HG03378 (cell line): ENCODE data around the gene HSD3B7.
"Not testable (repeated sequence)": the region's sequence is repeated elsewhere in the genome, so short reads cannot be mapped to it uniquely, and the experiment has no call there.

Experiments
- ATAC-seq: cut with Tn5 transposase; IDR thresholded peaks from one replicate; pipeline ENCODE4 v1.9.1; 2021; ENCODE audit warnings: mild to moderate bottlenecking, moderate library complexity; ENCODE audit not compliant: unreplicated experiment

HSD3B7 gene

DNA sequence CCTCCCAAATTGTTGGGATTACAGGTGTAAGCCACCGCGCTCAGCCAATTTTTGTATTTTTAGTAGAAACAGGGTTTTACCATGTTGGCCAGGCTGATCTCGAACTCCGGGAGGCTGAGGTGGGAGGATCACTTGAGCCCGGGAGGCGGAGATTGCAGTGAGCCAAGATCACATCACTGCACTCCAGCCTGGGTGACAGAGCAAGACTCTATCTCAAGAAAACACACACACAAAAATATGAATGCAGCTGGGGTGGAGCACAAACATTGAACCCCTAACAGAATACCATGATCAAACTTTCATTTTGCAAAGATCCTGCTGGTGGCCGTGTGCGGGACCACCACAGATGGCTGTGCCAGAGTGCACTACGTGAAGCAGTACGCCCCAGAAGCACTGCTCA lies 32.7 kb downstream of the HSD3B7 start:
- not testable (repeated sequence) for ATAC-seq

DNA sequence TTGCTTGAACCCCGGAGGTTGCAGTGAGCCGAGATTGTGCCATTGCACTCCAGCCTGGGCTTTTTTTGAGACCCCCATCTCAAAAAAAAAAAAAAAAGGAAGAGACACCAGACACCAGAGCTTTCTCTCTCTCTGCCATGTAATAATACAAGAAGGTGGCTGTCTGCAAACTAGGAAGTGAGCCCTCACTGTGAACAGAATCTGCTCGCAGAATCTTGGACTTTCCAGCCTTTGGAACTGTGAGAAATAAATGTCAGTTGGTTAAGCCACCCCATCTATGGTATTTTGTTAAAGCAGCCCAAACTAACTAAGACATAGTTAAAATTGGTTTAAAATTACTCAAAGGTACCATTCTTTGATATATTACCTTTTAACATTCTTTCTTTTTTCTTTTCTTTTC lies 35.5 kb downstream of the HSD3B7 start:
- no peak for ATAC-seq

DNA sequence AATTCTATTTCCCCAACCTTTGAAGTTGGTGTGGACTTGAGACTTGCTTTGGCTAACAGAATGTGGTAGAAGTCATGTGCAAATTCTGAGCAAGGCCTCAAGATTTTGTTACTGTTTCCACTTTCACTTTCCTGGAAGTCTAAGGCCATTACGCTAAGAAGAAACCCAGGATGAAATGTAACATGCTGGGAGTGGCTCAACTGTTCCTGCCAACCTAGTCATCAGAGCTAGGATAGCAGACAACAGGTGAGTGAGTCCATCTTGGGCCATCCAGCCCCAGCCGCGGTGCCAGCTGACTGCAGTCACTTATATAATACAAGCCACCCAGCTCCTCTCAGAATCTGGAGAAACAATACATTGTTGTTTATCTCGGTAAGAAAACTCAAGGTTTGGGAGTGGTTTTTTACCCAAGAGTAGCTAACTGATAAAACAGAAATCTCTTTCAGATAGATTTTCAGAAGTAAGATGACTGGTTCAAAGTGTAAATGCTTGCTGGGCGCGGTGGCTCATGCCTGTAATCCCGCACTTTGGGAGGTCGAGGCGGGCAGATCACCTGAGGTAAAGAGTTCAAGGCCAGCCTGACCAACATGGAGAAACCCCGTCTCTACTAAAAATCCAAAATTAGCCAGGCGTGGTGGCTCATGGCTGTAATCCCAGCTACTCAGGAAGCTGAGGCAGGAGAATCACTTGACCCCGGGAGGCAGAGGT lies 37.7 kb downstream of the HSD3B7 start:
- no peak for ATAC-seq

DNA sequence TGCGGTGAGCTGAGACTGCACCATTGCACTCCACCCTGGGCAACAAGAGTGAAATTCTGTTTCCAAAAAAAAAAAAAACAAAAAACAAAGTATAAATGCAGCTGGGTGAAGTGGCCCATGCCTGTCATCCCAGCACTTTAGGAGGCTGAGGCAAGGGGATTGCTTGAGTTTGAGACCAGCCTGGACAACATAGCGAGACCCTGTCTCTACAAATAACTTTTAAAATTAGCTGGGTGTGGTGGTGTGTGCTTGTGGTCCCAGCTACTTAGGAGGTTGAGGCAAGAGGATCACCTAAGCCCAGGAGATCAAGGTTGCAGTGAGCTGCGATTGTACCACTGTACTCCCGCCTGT lies 38.2 kb downstream of the HSD3B7 start:
- ATAC-seq = no peak

DNA sequence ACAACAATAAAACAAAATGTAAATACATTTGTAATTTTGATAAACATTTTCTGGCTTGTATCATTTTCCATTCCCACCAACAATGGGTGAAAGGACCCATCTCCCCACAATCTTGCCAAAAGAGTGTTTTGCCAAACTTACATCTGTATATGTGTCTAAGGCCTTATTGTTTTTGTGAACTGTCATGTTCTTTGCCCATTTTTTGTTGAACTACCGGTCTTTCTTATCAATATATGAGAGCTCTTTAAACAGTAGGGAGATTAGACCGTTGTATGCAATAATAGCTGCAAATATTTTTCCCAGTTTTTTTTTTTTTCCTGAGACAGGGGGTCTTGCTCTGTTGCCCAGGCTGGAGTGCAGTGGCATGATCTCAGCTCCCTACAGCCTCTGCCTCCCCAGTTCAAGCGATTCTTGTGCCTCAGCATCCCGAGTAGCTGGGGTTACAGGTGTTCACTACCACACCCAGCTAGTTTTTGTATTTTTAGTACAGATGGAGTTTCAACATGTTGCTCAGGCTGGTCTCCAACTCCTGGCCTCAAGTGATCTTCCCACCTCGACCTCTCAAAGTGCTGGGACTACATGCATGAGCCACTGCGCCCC lies 38.7 kb downstream of the HSD3B7 start:
- ATAC-seq = no peak

- no peak for ATAC-seq
These were observed 40.3 kb downstream of the HSD3B7 start for GRCh38 chr16:31025339-31025738.

DNA sequence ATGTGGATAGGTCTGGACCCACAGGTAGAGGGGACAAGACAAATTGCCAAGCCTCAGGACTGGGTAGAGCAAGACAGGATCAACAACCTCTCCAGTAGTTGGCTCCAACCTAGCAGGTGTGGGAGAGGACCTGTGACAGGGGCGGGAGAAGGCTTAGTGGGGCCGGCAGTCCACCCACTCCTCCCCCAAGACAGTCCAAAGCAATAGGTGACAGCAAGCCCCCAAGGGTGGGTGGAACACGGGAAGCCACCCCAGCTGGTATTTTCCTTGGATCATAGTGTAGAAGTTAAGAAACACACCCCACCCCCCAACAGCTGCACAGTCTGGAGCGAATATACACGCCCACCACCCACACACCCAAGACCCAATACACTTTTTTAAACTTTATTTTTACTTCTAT lies 44.3 kb downstream of the HSD3B7 start:
- no peak for ATAC-seq

GRCh38 chr16:31031276-31031675 lies 46.3 kb downstream of the HSD3B7 start:
- ATAC-seq = no peak

- peak; percentile 80 for ATAC-seq
These were observed 48.0 kb downstream of the HSD3B7 start, which contains the start of gene STX4 for GRCh38 chr16:31032736-31033708. Gene STX4, plus strand, starts transcription at chr16:31033558. Its CDS starts 248 bp downstream, at chr16:31033806.

DNA sequence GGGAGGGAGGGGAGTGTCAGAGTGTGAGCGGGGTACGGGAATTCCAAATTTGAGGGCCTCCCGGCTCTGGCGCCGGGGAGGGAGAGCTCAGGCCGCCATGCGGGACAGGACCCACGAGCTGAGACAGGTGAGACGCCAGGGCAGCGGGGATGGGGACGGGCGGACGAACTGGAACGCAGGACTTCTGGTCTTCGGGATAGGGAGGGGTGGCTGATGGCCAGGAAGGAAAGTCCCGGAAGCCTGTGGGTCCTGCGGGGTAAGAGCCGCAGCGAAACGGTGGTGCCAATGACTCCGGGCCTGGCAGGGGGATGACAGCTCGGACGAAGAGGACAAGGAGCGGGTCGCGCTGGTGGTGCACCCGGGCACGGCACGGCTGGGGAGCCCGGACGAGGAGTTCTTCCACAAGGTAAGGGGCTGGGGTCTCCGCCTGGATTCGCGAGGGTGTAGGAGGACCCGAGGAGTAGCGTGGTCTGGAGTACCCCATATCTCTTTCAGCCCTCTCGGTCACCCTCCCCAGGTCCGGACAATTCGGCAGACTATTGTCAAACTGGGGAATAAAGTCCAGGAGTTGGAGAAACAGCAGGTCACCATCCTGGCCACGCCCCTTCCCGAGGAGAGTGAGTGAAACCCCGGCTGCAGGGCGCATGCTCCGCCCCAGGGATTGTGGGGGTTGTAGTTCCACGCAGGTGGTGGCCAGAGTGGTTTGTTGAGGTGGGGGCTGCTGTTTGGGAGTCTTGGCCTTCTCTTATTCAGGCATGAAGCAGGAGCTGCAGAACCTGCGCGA lies 48.9 kb downstream of the HSD3B7 start:
- ATAC-seq = peak; percentile 40

DNA sequence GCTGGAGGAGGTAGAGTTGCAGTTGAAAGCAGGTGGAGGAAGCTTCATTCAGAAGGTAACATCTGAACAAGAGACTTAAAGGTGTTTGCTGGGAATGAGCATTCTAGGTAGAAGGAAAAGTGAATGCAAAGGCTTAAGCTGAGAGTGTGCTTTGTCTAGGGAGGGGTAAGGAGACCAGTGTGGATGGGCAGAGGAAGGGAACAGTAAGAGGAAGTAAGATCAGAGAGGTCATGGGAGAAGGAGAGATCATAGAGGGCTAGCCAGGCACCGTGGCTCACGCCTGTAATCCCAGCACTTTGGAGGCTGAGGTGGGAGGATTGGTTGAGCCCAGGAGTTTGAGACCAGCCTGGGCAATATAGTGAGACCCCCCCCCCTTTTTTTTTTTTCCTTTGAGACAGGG lies 51.7 kb downstream of the HSD3B7 start:
- ATAC-seq = no peak
